Measurements from ENCODE around the gene EPB41L4A. TPM values are rescaled to one million over a fixed set of nuclear protein-coding genes. Genes with fewer than 3 reads are reported as not detected.

Gene EPB41L4A
- total RNA-seq, 1 donor from 2014 or later: 30.6 TPM

GRCh38 chr5:112248623-112249022 lies 170.5 kb downstream of the EPB41L4A start:
- H3K4me3 ChIP-seq (ENCODE audit: low read depth, low read length): no peak overlapping the region
- no peaks in the 10 kb centered on the region for H3K27me3 ChIP-seq (ENCODE audit: control insufficient read depth, insufficient read depth, low read length)
- TF ChIP-seq, protein P1, sequence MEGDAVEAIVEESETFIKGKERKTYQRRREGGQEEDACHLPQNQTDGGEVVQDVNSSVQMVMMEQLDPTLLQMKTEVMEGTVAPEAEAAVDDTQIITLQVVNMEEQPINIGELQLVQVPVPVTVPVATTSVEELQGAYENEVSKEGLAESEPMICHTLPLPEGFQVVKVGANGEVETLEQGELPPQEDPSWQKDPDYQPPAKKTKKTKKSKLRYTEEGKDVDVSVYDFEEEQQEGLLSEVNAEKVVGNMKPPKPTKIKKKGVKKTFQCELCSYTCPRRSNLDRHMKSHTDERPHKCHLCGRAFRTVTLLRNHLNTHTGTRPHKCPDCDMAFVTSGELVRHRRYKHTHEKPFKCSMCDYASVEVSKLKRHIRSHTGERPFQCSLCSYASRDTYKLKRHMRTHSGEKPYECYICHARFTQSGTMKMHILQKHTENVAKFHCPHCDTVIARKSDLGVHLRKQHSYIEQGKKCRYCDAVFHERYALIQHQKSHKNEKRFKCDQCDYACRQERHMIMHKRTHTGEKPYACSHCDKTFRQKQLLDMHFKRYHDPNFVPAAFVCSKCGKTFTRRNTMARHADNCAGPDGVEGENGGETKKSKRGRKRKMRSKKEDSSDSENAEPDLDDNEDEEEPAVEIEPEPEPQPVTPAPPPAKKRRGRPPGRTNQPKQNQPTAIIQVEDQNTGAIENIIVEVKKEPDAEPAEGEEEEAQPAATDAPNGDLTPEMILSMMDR (IDR thresholded peaks at IDR 0.05; ENCODE audit: insufficient read depth, low read length, poor library complexity, severe bottlenecking): no peak
- no peak for DNase-seq (ENCODE audit: low read depth)
- no peaks in the 10 kb centered on the region for H3K36me3 ChIP-seq (ENCODE audit: control insufficient read depth, insufficient read depth, low read length)

DNA sequence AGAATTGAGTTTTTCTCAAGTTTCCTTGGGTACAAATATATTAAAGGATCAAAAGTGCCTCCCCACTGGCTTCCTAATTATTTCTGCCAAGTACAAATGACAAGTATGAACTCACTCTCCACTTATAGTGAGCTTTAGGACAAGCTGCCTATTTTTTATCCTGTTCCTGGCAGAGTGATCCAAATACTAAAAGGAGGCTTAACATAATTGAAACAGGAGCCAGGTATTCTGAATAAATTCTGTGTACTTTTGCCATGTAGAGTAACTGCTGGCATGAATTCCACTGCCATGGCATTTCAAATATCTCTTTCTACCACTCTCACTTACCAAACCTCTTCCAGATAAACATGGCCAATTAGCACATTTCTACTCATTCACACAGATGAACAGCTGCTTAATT lies 171.1 kb downstream of the EPB41L4A start:
- Histone ChIP-seq H3K4me3 (ENCODE audit: low read depth, low read length) (no peak overlapping the region), H3K27me3 (ENCODE audit: control insufficient read depth, insufficient read depth, low read length) (no peaks in the 10 kb centered on the region), H3K36me3 (ENCODE audit: control insufficient read depth, insufficient read depth, low read length) (no peaks in the 10 kb centered on the region)
- DNase-seq (ENCODE audit: low read depth): no peak
- TF ChIP-seq, protein P1 (IDR thresholded peaks at IDR 0.05; ENCODE audit: insufficient read depth, low read length, poor library complexity, severe bottlenecking): no peak

- DNase-seq (ENCODE audit: low read depth): no peak
- Histone ChIP-seq H3K4me3 (ENCODE audit: low read depth, low read length) (no peak overlapping the region), H3K36me3 (ENCODE audit: control insufficient read depth, insufficient read depth, low read length) (no peaks in the 10 kb centered on the region), H3K27me3 (ENCODE audit: control insufficient read depth, insufficient read depth, low read length) (no peaks in the 10 kb centered on the region)
- TF ChIP-seq, protein P1 (IDR thresholded peaks at IDR 0.05; ENCODE audit: insufficient read depth, low read length, poor library complexity, severe bottlenecking): no peak
Measured at GRCh38 chr5:112245656-112246055, 173.4 kb downstream of the EPB41L4A start.

DNA sequence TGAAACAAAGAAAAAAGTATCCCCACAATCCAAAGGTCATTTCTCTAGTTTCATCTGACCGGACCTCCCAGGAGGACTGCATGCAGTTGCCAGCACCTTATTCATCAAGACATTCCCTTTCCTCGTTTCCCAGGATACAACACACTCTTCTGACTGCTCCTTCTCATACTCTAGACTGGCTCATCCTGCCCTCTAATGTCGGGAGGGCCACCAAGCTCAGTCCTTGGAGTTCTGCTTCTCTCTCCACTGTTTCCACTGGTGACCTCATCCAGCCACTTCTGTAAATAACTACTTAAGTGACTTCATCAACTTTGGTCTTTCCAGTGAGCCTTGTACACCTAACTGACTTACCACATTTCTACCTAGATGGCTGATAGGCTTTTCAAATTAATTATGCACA lies 179.1 kb downstream of the EPB41L4A start:
- DNase-seq (ENCODE audit: low read depth): peak; percentile 5
- Histone ChIP-seq H3K4me3 (ENCODE audit: low read depth, low read length) (no peak overlapping the region), H3K27me3 (ENCODE audit: control insufficient read depth, insufficient read depth, low read length) (no peaks in the 10 kb centered on the region), H3K36me3 (ENCODE audit: control insufficient read depth, insufficient read depth, low read length) (no peaks in the 10 kb centered on the region)
- TF ChIP-seq, protein P1 (IDR thresholded peaks at IDR 0.05; ENCODE audit: insufficient read depth, low read length, poor library complexity, severe bottlenecking): no peak

- Histone ChIP-seq H3K36me3 (ENCODE audit: control insufficient read depth, insufficient read depth, low read length) (no peaks in the 10 kb centered on the region), H3K27me3 (ENCODE audit: control insufficient read depth, insufficient read depth, low read length) (no peaks in the 10 kb centered on the region), H3K4me3 (ENCODE audit: low read depth, low read length) (no peak overlapping the region)
- DNase-seq (ENCODE audit: low read depth): no peak
- TF ChIP-seq, protein P1 (IDR thresholded peaks at IDR 0.05; ENCODE audit: insufficient read depth, low read length, poor library complexity, severe bottlenecking): no peak
Measured at GRCh38 chr5:112238473-112238872, 180.6 kb downstream of the EPB41L4A start.

GRCh38 chr5:112237456-112237855 lies 181.6 kb downstream of the EPB41L4A start:
- TF ChIP-seq, protein P1 (IDR thresholded peaks at IDR 0.05; ENCODE audit: insufficient read depth, low read length, poor library complexity, severe bottlenecking): no peak
- Histone ChIP-seq H3K27me3 (ENCODE audit: control insufficient read depth, insufficient read depth, low read length) (no peaks in the 10 kb centered on the region), H3K36me3 (ENCODE audit: control insufficient read depth, insufficient read depth, low read length) (no peaks in the 10 kb centered on the region), H3K4me3 (ENCODE audit: low read depth, low read length) (no peak overlapping the region)
- no peak for DNase-seq (ENCODE audit: low read depth)

Data from kidney epithelial cell (primary cell).